ENCODE measurements around the gene FMO1.

GRCh38 chr1:171279234-171279633 lies 30.9 kb downstream of the FMO1 start:
- no peak for TF ChIP-seq CTCF (conservative IDR thresholded peaks at IDR 0.05)
- no peak for TF ChIP-seq EZH2 (IDR thresholded peaks at IDR 0.05; ENCODE audit: low read depth)
